Fibroblast of lung (primary cell): Measurements from ENCODE around the gene TEX13B. TPM values are rescaled to one million over a fixed set of nuclear protein-coding genes. Genes with fewer than 3 reads are reported as not detected.

Experiments used
- DNase-seq, 2 donors: peaks; one replicate each; pipeline versions ENCODE4 v3.0.0 to v3.0.0-alpha.2; 2010; ENCODE audit warnings: low read depth in 2 of 2
- H2AFZ ChIP-seq: 2 replicates; pipeline ENCODE4 v1.5.1; 2012; ENCODE audit warnings: low read length, control low read depth, inconsistent platforms
- H3K27ac ChIP-seq: 2 replicates; pipeline ENCODE4 v1.5.1; 2011; ENCODE audit warnings: low read length, control low read depth; ENCODE audit not compliant: insufficient read depth
- H3K27me3 ChIP-seq: 2 replicates; pipeline ENCODE4 v1.5.1; 2011; ENCODE audit warnings: mild to moderate bottlenecking, low read length; ENCODE audit not compliant: control insufficient read depth, insufficient read depth
- H3K36me3 ChIP-seq: 2 replicates; pipeline ENCODE4 v1.5.1; 2011; ENCODE audit warnings: low read length; ENCODE audit not compliant: control insufficient read depth, insufficient read depth
- H3K4me1 ChIP-seq: 2 replicates; pipeline ENCODE4 v1.5.1; 2011; ENCODE audit warnings: low read length; ENCODE audit not compliant: control insufficient read depth, insufficient read depth; ENCODE audit errors: extremely low read depth
- H3K4me2 ChIP-seq: 2 replicates; pipeline ENCODE4 v1.5.1; 2011; ENCODE audit warnings: low read length, control low read depth; ENCODE audit not compliant: insufficient read depth; ENCODE audit errors: extremely low read depth
- H3K4me3 ChIP-seq, 4 experiments: fragments of 200-600 bp in 1 of 4; sonication (generic) in 1 of 4; replicated peaks in 1 of 4; 2 replicates each; pipeline ENCODE4 v1.5.1; 2011 to 2016; ENCODE audit warnings: low read length in 4 of 4, low read depth in 3 of 4, mild to moderate bottlenecking in 3 of 4, control low read depth in 2 of 4, inconsistent platforms in 1 of 4, mixed read lengths in 1 of 4; ENCODE audit not compliant: insufficient read depth in 1 of 4; ENCODE audit errors: control extremely low read depth in 1 of 4
- H3K79me2 ChIP-seq: 2 replicates; pipeline ENCODE4 v1.5.1; 2012; ENCODE audit warnings: mild to moderate bottlenecking, low read length, inconsistent platforms; ENCODE audit not compliant: control insufficient read depth, insufficient read depth
- H3K9ac ChIP-seq: 2 replicates; pipeline ENCODE4 v1.5.1; 2011; ENCODE audit warnings: mild to moderate bottlenecking, low read length, control low read depth; ENCODE audit not compliant: insufficient read depth
- H3K9me3 ChIP-seq: 2 replicates; pipeline ENCODE4 v1.5.1; 2012; ENCODE audit warnings: low read depth, low read length; ENCODE audit not compliant: control insufficient read depth, insufficient read depth
- H4K20me1 ChIP-seq: 2 replicates; pipeline ENCODE4 v1.5.1; 2011; ENCODE audit warnings: low read length; ENCODE audit not compliant: control insufficient read depth, insufficient read depth; ENCODE audit errors: extremely low read depth
- EZH2 ChIP-seq: IDR thresholded peaks from 2 replicates; pipeline ENCODE4 v1.5.1; 2012; ENCODE audit warnings: low read length, control low read depth, mild to moderate bottlenecking; ENCODE audit errors: missing control alignments
- polyA plus RNA-seq, 2 donors: library from polyadenylated mRNA; depleted of rRNA in 1 of 2; stranded (reverse) in 1 of 2; unstranded in 1 of 2; fragments of >200 nt; gene quantifications; 2 replicates each; pipeline ENCODE4 v1.2.1, GENCODE V29; 2011 to 2012; ENCODE audit warnings: missing spikeins in 1 of 2
- total RNA-seq: library from RNA; depleted of rRNA; stranded (reverse); fragments of >200 nt; gene quantifications from 2 replicates; pipeline ENCODE4 v1.2.1, GENCODE V29; 2014
- TF ChIP-seq, protein P1 (sequence below), 2 donors: IDR thresholded peaks in 1 of 2; conservative IDR thresholded peaks in 1 of 2; 1 replicate in 1 of 2; 2 replicates in 1 of 2; pipeline ENCODE4 v1.5.1; 2011 to 2012; ENCODE audit warnings: low read length in 2 of 2, control low read depth in 1 of 2, inconsistent platforms in 1 of 2, low read depth in 1 of 2, mild to moderate bottlenecking in 1 of 2

The TEX13B gene
- total and polyA plus RNA-seq, 2 donors (not counting 1 experiment from before 2014, with no cell fraction given): not detected

DNA sequence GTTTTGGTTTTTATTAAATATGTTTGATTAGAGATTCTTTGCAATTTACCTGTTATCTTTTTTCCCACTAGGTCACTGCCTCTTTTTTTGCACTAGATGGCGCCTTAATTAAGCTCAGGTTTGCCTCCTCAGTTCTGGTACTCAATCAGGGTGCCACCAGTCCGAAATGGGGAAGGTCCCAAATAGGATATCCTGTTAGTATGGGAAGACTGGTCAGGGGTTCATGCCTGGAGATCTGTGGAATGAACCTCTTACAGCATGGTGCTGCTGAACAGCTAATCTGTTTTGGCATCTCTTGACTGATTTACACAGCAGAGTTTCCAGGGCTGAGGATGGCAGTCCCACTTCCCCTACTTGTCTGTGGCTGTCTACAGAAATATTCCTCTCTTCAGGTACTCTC, 38.5 kb upstream of the TEX13B start:
- Histone ChIP-seq H3K4me3 (no peak overlapping the region), H3K36me3 (no peaks in the 10 kb centered on the region)

GRCh38 chrX:108019382-108019875, 37.3 kb upstream of the TEX13B start:
- no peak overlapping the region for H3K4me2 ChIP-seq
- TF ChIP-seq, protein P1, sequence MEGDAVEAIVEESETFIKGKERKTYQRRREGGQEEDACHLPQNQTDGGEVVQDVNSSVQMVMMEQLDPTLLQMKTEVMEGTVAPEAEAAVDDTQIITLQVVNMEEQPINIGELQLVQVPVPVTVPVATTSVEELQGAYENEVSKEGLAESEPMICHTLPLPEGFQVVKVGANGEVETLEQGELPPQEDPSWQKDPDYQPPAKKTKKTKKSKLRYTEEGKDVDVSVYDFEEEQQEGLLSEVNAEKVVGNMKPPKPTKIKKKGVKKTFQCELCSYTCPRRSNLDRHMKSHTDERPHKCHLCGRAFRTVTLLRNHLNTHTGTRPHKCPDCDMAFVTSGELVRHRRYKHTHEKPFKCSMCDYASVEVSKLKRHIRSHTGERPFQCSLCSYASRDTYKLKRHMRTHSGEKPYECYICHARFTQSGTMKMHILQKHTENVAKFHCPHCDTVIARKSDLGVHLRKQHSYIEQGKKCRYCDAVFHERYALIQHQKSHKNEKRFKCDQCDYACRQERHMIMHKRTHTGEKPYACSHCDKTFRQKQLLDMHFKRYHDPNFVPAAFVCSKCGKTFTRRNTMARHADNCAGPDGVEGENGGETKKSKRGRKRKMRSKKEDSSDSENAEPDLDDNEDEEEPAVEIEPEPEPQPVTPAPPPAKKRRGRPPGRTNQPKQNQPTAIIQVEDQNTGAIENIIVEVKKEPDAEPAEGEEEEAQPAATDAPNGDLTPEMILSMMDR (conservative IDR thresholded peaks at IDR 0.05 in 1 of 2, IDR thresholded peaks at IDR 0.05 in 1 of 2; ENCODE audit: low read depth in 1 of 2, low read length in 2 of 2): no peak
- no peak for TF ChIP-seq EZH2
- no peaks in the 10 kb centered on the region for H3K4me1 ChIP-seq
- no peak overlapping the region for H3K9ac ChIP-seq
- H3K4me3 ChIP-seq: no peak overlapping the region
- no peak overlapping the region for H3K27ac ChIP-seq
- no peaks in the 10 kb centered on the region for H3K79me2 ChIP-seq
- H2AFZ ChIP-seq: no peak overlapping the region
- H4K20me1 ChIP-seq: no peaks in the 10 kb centered on the region
- no peaks in the 10 kb centered on the region for H3K27me3 ChIP-seq
- H3K36me3 ChIP-seq: no peaks in the 10 kb centered on the region
- no peak for DNase-seq
- no peaks in the 10 kb centered on the region for H3K9me3 ChIP-seq

More for the DNA sequence above, 38.5 kb upstream of the TEX13B start:
- no peak overlapping the region for H3K4me2 ChIP-seq
- no peaks in the 10 kb centered on the region for H4K20me1 ChIP-seq
- H3K9me3 ChIP-seq: no peaks in the 10 kb centered on the region
- H3K79me2 ChIP-seq: no peaks in the 10 kb centered on the region
- DNase-seq: peak in 1 of 2 donors; percentile 29
- no peak overlapping the region for H2AFZ ChIP-seq
- H3K9ac ChIP-seq: no peak overlapping the region
- no peaks in the 10 kb centered on the region for H3K27me3 ChIP-seq
- no peak for TF ChIP-seq EZH2
- TF ChIP-seq, protein P1 (conservative IDR thresholded peaks at IDR 0.05 in 1 of 2, IDR thresholded peaks at IDR 0.05 in 1 of 2; ENCODE audit: low read depth in 1 of 2, low read length in 2 of 2): peak; percentile 36 to 46
- H3K27ac ChIP-seq: no peak overlapping the region
- no peaks in the 10 kb centered on the region for H3K4me1 ChIP-seq

DNA sequence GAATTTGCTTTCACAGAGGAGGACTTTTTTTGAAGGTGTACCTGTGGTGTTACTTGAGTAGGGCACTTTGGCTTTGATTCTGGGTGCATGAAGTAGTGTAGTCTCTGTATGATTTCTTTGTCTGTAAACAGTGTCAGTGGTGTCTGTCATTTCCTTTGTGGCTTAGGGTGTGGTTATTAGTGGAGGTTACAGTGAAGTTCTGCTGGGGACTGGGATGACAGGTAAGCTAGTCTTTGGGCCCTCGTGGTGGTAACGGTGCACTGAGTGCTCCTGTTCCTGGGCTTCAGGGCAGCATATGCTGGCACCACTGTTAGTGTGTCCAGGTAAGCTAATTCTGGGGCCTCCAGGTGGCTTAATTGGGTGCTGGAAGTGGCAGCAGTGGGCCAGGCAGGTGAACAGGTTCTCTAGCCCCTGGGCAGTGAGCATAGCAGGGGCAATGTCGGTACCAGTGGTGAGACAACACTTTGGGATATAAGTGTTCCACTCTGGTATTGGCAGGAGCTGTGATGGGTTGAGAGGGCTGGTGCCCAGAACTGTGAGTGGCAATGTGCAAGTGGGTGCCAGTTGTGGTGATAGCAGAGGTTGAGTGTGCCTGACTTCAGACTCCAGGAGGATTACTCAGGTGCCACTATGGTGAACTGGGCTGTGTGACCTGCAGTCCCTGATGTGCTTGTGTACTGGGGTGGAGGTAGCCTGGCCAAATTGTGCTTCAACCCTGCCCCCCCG, 36.6 kb upstream of the TEX13B start:
- no peak for DNase-seq
- no peaks in the 10 kb centered on the region for H3K9me3 ChIP-seq
- no peak overlapping the region for H3K4me3 ChIP-seq
- no peaks in the 10 kb centered on the region for H3K4me1 ChIP-seq
- H3K27ac ChIP-seq: no peak overlapping the region
- no peaks in the 10 kb centered on the region for H3K79me2 ChIP-seq
- no peak overlapping the region for H2AFZ ChIP-seq
- H3K27me3 ChIP-seq: no peaks in the 10 kb centered on the region
- H3K36me3 ChIP-seq: no peaks in the 10 kb centered on the region
- H4K20me1 ChIP-seq: no peaks in the 10 kb centered on the region
- no peak overlapping the region for H3K9ac ChIP-seq
- TF ChIP-seq, protein P1 (conservative IDR thresholded peaks at IDR 0.05 in 1 of 2, IDR thresholded peaks at IDR 0.05 in 1 of 2; ENCODE audit: low read depth in 1 of 2, low read length in 2 of 2): no peak
- no peak for TF ChIP-seq EZH2
- no peak overlapping the region for H3K4me2 ChIP-seq
